IMR-90 (cell line): Measurements from ENCODE around the gene INAVA. TPM values are rescaled to one million over a fixed set of nuclear protein-coding genes. Genes with fewer than 3 reads are reported as not detected.

Experiments
- ATAC-seq: fragments of 200-7000 bp; cut with Tn5 transposase; 2 replicates; pipeline ENCODE4 v1.9.1; 2020; ENCODE audit warnings: low read depth, mild to moderate bottlenecking, moderate library complexity
- BruUV-seq: library from RNA; stranded (reverse); fragments of 400-500 nt; replicated peaks from 2 replicates; lab custom pipeline; 2021; lab: Mats Ljungman, UMichigan
- CTCF ChIA-PET: fragments of 300-600 bp; formaldehyde crosslinking; extraction: SDS; loops from one replicate; lab custom pipeline; 2021; ENCODE audit warnings: antibody characterized with exemption; lab: Yijun Ruan, JAX
- POLR2A ChIA-PET: fragments of 300-600 bp; sonication (Branson Sonifier 250); formaldehyde crosslinking; loops from one replicate; lab custom pipeline; 2022; ENCODE audit warnings: antibody characterized with exemption; ENCODE audit not compliant: unreplicated experiment; lab: Charles Lee
- DNase-seq: peaks from one replicate; pipeline ENCODE4 v3.0.0; 2013
- H2AFZ ChIP-seq: replicated peaks from 2 replicates; pipeline ENCODE3; 2013; ENCODE audit warnings: low read length, mild to moderate bottlenecking; ENCODE audit not compliant: poor library complexity
- H2AK5ac ChIP-seq: 2 replicates; pipeline ENCODE4 v1.6.1; 2013; ENCODE audit warnings: low read depth, low read length, inconsistent platforms
- H2AK9ac ChIP-seq: replicated peaks from 2 replicates; pipeline ENCODE3; 2013; ENCODE audit warnings: mild to moderate bottlenecking, low read depth, low read length, moderate library complexity; ENCODE audit not compliant: poor library complexity
- H2BK120ac ChIP-seq: 2 replicates; pipeline ENCODE4 v1.6.1; 2013; ENCODE audit warnings: low read depth, low read length, inconsistent platforms
- H2BK15ac ChIP-seq: 3 replicates; pipeline ENCODE4 v1.6.1; 2013; ENCODE audit warnings: low read depth, low read length, inconsistent platforms
- H2BK20ac ChIP-seq: 2 replicates; pipeline ENCODE4 v1.6.1; 2013; ENCODE audit warnings: low read depth, mild to moderate bottlenecking, inconsistent platforms, low read length, moderate library complexity
- H2BK5ac ChIP-seq: 2 replicates; pipeline ENCODE4 v1.6.1; 2013; ENCODE audit warnings: mild to moderate bottlenecking, low read depth, low read length, inconsistent platforms; ENCODE audit not compliant: poor library complexity, severe bottlenecking
- H3K14ac ChIP-seq: replicated peaks from 2 replicates; pipeline ENCODE4 v1.6.1; 2013; ENCODE audit warnings: low read depth, low read length, inconsistent platforms
- H3K18ac ChIP-seq: 2 replicates; pipeline ENCODE4 v1.6.1; 2013; ENCODE audit warnings: low read depth, low read length, control low read depth
- H3K23ac ChIP-seq: 2 replicates; pipeline ENCODE4 v1.6.1; 2013; ENCODE audit warnings: low read depth, low read length, inconsistent platforms
- H3K27ac ChIP-seq: 2 replicates; pipeline ENCODE4 v1.5.1; 2013; ENCODE audit warnings: mild to moderate bottlenecking, control low read depth, low read length; ENCODE audit not compliant: insufficient read depth
- H3K27me3 ChIP-seq: 2 replicates; pipeline ENCODE4 v1.6.1; 2013; ENCODE audit warnings: low read length; ENCODE audit not compliant: control insufficient read depth, insufficient read depth
- H3K36me3 ChIP-seq: 2 replicates; pipeline ENCODE4 v1.6.1; 2013; ENCODE audit warnings: low read length, mixed read lengths; ENCODE audit not compliant: control insufficient read depth, insufficient read depth
- H3K4ac ChIP-seq: 2 replicates; pipeline ENCODE4 v1.6.1; 2013; ENCODE audit warnings: low read depth, low read length, inconsistent platforms
- H3K4me1 ChIP-seq: 2 replicates; pipeline ENCODE4 v1.6.1; 2013; ENCODE audit warnings: low read length, mixed read lengths; ENCODE audit not compliant: control insufficient read depth, insufficient read depth
- H3K4me2 ChIP-seq: 2 replicates; pipeline ENCODE4 v1.6.1; 2013; ENCODE audit warnings: low read depth, mild to moderate bottlenecking, control low read depth, low read length, moderate library complexity
- H3K4me3 ChIP-seq: 2 replicates; pipeline ENCODE4 v1.5.1; 2013; ENCODE audit warnings: low read depth, mild to moderate bottlenecking, control low read depth, low read length, moderate library complexity; ENCODE audit not compliant: insufficient read depth
- H3K56ac ChIP-seq: 2 replicates; pipeline ENCODE4 v1.6.1; 2013; ENCODE audit warnings: low read length, inconsistent platforms; ENCODE audit not compliant: insufficient read depth; ENCODE audit errors: extremely low read depth
- H3K79me1 ChIP-seq, 2 experiments: 2 replicates each; pipeline ENCODE4 v1.6.1; 2013; ENCODE audit warnings: low read length in 2 of 2, inconsistent platforms in 1 of 2, low read depth in 1 of 2
- H3K9ac ChIP-seq: 2 replicates; pipeline ENCODE4 v1.6.1; 2013; ENCODE audit warnings: low read depth, low read length, control low read depth
- H3K9me1 ChIP-seq: 2 replicates; pipeline ENCODE4 v1.6.1; 2013; ENCODE audit warnings: low read length, inconsistent platforms; ENCODE audit not compliant: insufficient read depth
- H3K9me3 ChIP-seq: 2 replicates; pipeline ENCODE4 v1.6.1; 2013; ENCODE audit warnings: low read length; ENCODE audit not compliant: control insufficient read depth, insufficient read depth
- H4K20me1 ChIP-seq: 2 replicates; pipeline ENCODE4 v1.6.1; 2013; ENCODE audit warnings: low read length, inconsistent platforms; ENCODE audit not compliant: insufficient read depth
- H4K5ac ChIP-seq: 2 replicates; pipeline ENCODE4 v1.6.1; 2013; ENCODE audit warnings: mild to moderate bottlenecking, low read depth, low read length, control low read depth
- H4K8ac ChIP-seq, 2 experiments: 2 replicates each; pipeline ENCODE4 v1.6.1; 2013; ENCODE audit warnings: low read depth in 2 of 2, low read length in 2 of 2, control low read depth in 1 of 2, inconsistent platforms in 1 of 2
- H4K91ac ChIP-seq: 2 replicates; pipeline ENCODE4 v1.6.1; 2013; ENCODE audit warnings: low read depth, low read length, inconsistent platforms; ENCODE audit not compliant: insufficient read depth
- BHLHE40 ChIP-seq: fragments of 150-350 bp; IDR thresholded peaks from 2 replicates; pipeline ENCODE4 v1.6.1; 2016; ENCODE audit warnings: mild to moderate bottlenecking, low read depth, low read length
- CEBPB ChIP-seq: IDR thresholded peaks from 2 replicates; pipeline ENCODE4 v1.6.1; 2012; ENCODE audit warnings: low read depth, low read length, improper control_type of control experiment
- CHD1 ChIP-seq: IDR thresholded peaks from 2 replicates; pipeline ENCODE4 v1.6.1; 2012; ENCODE audit warnings: low read depth, low read length, improper control_type of control experiment
- CTCF ChIP-seq: conservative IDR thresholded peaks from 2 replicates; pipeline ENCODE4 v1.5.1; 2012; ENCODE audit warnings: mild to moderate bottlenecking, low read depth, low read length, improper control_type of control experiment
- ELK1 ChIP-seq: fragments of 150-350 bp; IDR thresholded peaks from 2 replicates; pipeline ENCODE4 v1.6.1; 2016; ENCODE audit warnings: low read depth, mild to moderate bottlenecking, low read length, moderate library complexity, borderline replicate concordance
- FOS ChIP-seq: fragments of 150-350 bp; IDR thresholded peaks from 2 replicates; pipeline ENCODE4 v1.6.1; 2016; ENCODE audit warnings: low read depth, low read length
- MAFK ChIP-seq: IDR thresholded peaks from 2 replicates; pipeline ENCODE4 v1.6.1; 2012; ENCODE audit warnings: low read depth, low read length, improper control_type of control experiment
- MAZ ChIP-seq: IDR thresholded peaks from 2 replicates; pipeline ENCODE4 v1.6.1; 2012; ENCODE audit warnings: low read depth, mild to moderate bottlenecking, low read length, improper control_type of control experiment, moderate library complexity, borderline replicate concordance
- MXI1 ChIP-seq: IDR thresholded peaks from 2 replicates; pipeline ENCODE4 v1.6.1; 2012; ENCODE audit warnings: low read depth, mild to moderate bottlenecking, low read length, moderate library complexity, borderline replicate concordance
- POLR2A ChIP-seq: IDR thresholded peaks from 2 replicates; pipeline ENCODE4 v1.6.1; 2012; ENCODE audit warnings: mild to moderate bottlenecking, low read depth, low read length
- RCOR1 ChIP-seq: IDR thresholded peaks from 2 replicates; pipeline ENCODE4 v1.6.1; 2012; ENCODE audit warnings: mild to moderate bottlenecking, low read length, improper control_type of control experiment; ENCODE audit not compliant: insufficient replicate concordance
- RFX5 ChIP-seq: IDR thresholded peaks from 2 replicates; pipeline ENCODE4 v1.8.0; 2012; ENCODE audit warnings: low read depth, mild to moderate bottlenecking, low read length, moderate library complexity
- SMC3 ChIP-seq: fragments of 150-350 bp; IDR thresholded peaks from 2 replicates; pipeline ENCODE4 v1.6.1; 2016; ENCODE audit warnings: low read depth, mild to moderate bottlenecking, antibody characterized with exemption, low read length, moderate library complexity
- USF2 ChIP-seq: fragments of 150-350 bp; IDR thresholded peaks from 2 replicates; pipeline ENCODE4 v1.6.1; 2017; ENCODE audit warnings: mild to moderate bottlenecking, antibody characterized with exemption, low read length, low read depth
- WGBS, 2 experiments: methylation state at CpG; one replicate each; pipeline versions ENCODE4 v1.1.5 to v1.1.7; 2013; ENCODE audit warnings: missing lambda C conversion rate in 2 of 2; ENCODE audit not compliant: insufficient read length in 1 of 2; ENCODE audit errors: extremely low coverage in 2 of 2; 5-methylcytosine and 5-hydroxymethylcytosine counted together
- dilution Hi-C: fragments of 300-500 bp; cut with HindIII; formaldehyde crosslinking; loops from one replicate; pipeline ENCODE4 v1.14.3; 2018; ENCODE audit warnings: low sequenced_read_pairs; ENCODE audit not compliant: unreplicated experiment
- in situ Hi-C: fragments of 300-500 bp; cut with MboI; formaldehyde crosslinking; loops from 3 replicates; pipeline ENCODE4 v1.14.3; 2019; ENCODE audit warnings: low sequenced_read_pairs, inconsistent platforms, mixed read lengths
- intact Hi-C: fragments of 100-400 bp; cut with micrococcal nuclease; formaldehyde crosslinking; loops from 2 replicates; pipeline ENCODE4 v1.10.0; 2022
- polyA plus RNA-seq, 3 experiments: library from polyadenylated mRNA; depleted of rRNA; stranded (reverse); fragments of >200 nt; gene quantifications; 2 replicates each; pipeline ENCODE4 v1.2.3, GENCODE V29; 2012; ENCODE audit warnings: low replicate concordance in 1 of 3
- total RNA-seq: library from RNA; depleted of rRNA; stranded (reverse); fragments of >200 nt; gene quantifications from 2 replicates; pipeline ENCODE4 v1.2.3, GENCODE V29; 2012

The INAVA gene
- total and polyA plus RNA-seq, 2 of the 4 experiments (the other 2 are of a cell fraction) = under 0.01 to 0.07 TPM

- no TSS peak for BruUV-seq
- H4K91ac ChIP-seq = no peak overlapping the region
- H3K27ac ChIP-seq = no peak overlapping the region
- POLR2A ChIA-PET = no interaction called here
- intact Hi-C loops = no loop called here
- no peak overlapping the region for H3K23ac ChIP-seq
- no peak for DNase-seq
- in situ Hi-C loops = no loop called here
- dilution Hi-C loops = no loop called here
- TF ChIP-seq MAFK (no peak), MAZ (no peak), BHLHE40 (no peak), SMC3 (no peak), FOS (no peak), ELK1 (no peak), CHD1 (no peak), USF2 (no peak), POLR2A (no peak), CTCF (no peak), RCOR1 (no peak), RFX5 (no peak), CEBPB (no peak), MXI1 (no peak)
- no peak for ATAC-seq
- H3K56ac ChIP-seq = no peak overlapping the region
- no peaks in the 10 kb centered on the region for H3K79me1 ChIP-seq
- H3K36me3 ChIP-seq = no peaks in the 10 kb centered on the region
- WGBS, 2 experiments = no CpG with 5 or more reads among the region's 4 CpGs
- H3K4ac ChIP-seq = no peak overlapping the region
- H3K9ac ChIP-seq = no peak overlapping the region
- H2AK9ac ChIP-seq = no peak overlapping the region
- CTCF ChIA-PET = interaction anchor here (0.8 kb wide), 1 partner anchor 15 kb away, joined by 4 read pairs; no protein-coding TSS in a partner anchor
- no peak overlapping the region for H3K4me3 ChIP-seq
- peaks cover 28% of the 10 kb centered on the region for H3K27me3 ChIP-seq
- no peak overlapping the region for H3K4me2 ChIP-seq
- no peaks in the 10 kb centered on the region for H3K9me1 ChIP-seq
- no peak overlapping the region for H2AK5ac ChIP-seq
- no peak overlapping the region for H3K14ac ChIP-seq
- no peak overlapping the region for H2BK5ac ChIP-seq
- no peak overlapping the region for H3K18ac ChIP-seq
- H4K8ac ChIP-seq = no peak overlapping the region
- no peak overlapping the region for H2BK20ac ChIP-seq
- no peaks in the 10 kb centered on the region for H4K20me1 ChIP-seq
- H2BK120ac ChIP-seq = no peak overlapping the region
- no peak overlapping the region for H4K5ac ChIP-seq
- H2BK15ac ChIP-seq = no peak overlapping the region
- H3K9me3 ChIP-seq = no peaks in the 10 kb centered on the region
- H2AFZ ChIP-seq = no peak overlapping the region
- no peaks in the 10 kb centered on the region for H3K4me1 ChIP-seq
Observed at GRCh38 chr1:200905411-200906052, 10.8 kb downstream of the INAVA start.
